Body of pancreas (tissue), 4 donors: ENCODE data around the gene SAMD10. TPM values are rescaled to one million over a fixed set of nuclear protein-coding genes. Genes with fewer than 3 reads are reported as not detected.

Experiments used
- ATAC-seq: fragments of 150-250 bp; one replicate; pipeline ENCODE4 v1.9.1; 2016
- DNase-seq, 4 donors: peaks; one replicate each; pipeline ENCODE4 v3.0.0-alpha.2; 2019
- H3K27ac ChIP-seq, 4 donors: fragments of 200-600 bp; sonication (generic); 1 replicate in 3 of 4; 2 replicates in 1 of 4; pipeline versions ENCODE4 v1.5.1 to v1.6.1; 2016 to 2019; ENCODE audit warnings: mild to moderate bottlenecking in 1 of 4, mixed read lengths in 1 of 4, moderate library complexity in 1 of 4
- H3K27me3 ChIP-seq, 2 donors: fragments of 200-600 bp; sonication (generic); one replicate each; pipeline ENCODE4 v1.6.0; 2016; ENCODE audit warnings: mild to moderate bottlenecking in 1 of 2
- H3K36me3 ChIP-seq, 2 donors: fragments of 200-600 bp; sonication (generic); replicated peaks in 1 of 2; 2 replicates each; pipeline ENCODE4 v1.5.1; 2016; ENCODE audit warnings: low read depth in 2 of 2; ENCODE audit not compliant: insufficient read depth in 1 of 2
- H3K4me1 ChIP-seq: fragments of 200-600 bp; sonication (generic); one replicate; pipeline ENCODE4 v1.6.0; 2016
- H3K4me3 ChIP-seq, 2 donors: fragments of 200-600 bp; sonication (generic); 1 replicate in 1 of 2; 2 replicates in 1 of 2; pipeline ENCODE4 v1.5.1; 2016 to 2019
- H3K9me3 ChIP-seq, 3 donors: fragments of 200-600 bp; sonication (generic); 1 replicate in 2 of 3; 2 replicates in 1 of 3; pipeline ENCODE4 v1.5.1; 2016
- POLR2A ChIP-seq, 3 donors: fragments of 450-650 bp; IDR thresholded peaks; one replicate each; pipeline ENCODE4 v1.6.1; 2016; ENCODE audit warnings: antibody characterized with exemption in 3 of 3, mild to moderate bottlenecking in 2 of 3
- WGBS, 2 donors: methylation state at CpG; one replicate each; pipeline ENCODE4 v1.1.5; 2017; 5-methylcytosine and 5-hydroxymethylcytosine counted together
- intact Hi-C: fragments of 100-400 bp; cut with DNase I; formaldehyde crosslinking; loops from one replicate; pipeline ENCODE4 v1.15.1; 2023
- total RNA-seq, 2 donors: library from RNA; depleted of rRNA; stranded (reverse); fragments of >200 nt; gene quantifications; one replicate each; pipeline ENCODE4 v1.1.0, GENCODE V29; 2016
- TF ChIP-seq, protein P1 (sequence below), 7 experiments: fragments of 450-650 bp in 4 of 7; fragments of 200-600 bp in 3 of 7; sonication (generic) in 3 of 7; IDR thresholded peaks; one replicate each; pipeline ENCODE4 v1.5.1; 2016 to 2019; ENCODE audit warnings: antibody characterized with exemption in 7 of 7

SAMD10 gene
- total RNA-seq, 2 donors from 2014 or later, result 3.6 to 7.6 TPM

DNA sequence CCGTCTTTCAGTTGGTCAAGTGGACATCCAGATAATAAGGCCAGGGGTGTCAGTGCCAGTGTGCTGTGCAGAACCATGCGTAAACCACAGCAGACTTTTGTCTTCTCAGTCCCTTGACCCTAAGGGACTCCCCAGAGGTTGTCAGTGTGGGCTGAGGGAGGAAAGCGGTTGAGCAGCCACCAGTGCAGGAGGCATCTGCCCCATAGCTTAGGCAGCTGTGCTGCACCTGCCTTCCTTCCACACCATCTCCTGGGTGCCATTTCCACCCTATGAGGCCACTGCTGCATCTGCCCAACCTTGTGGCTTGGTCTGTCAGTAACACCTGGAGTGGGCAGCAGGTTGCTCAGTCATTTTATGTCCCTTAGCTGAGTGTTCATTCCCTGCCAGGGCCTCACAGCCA lies 27.5 kb upstream of the SAMD10 start:
- Histone ChIP-seq H3K27me3 (no peaks in the 10 kb centered on the region), H3K4me1 (no peaks in the 10 kb centered on the region), H3K36me3 (peaks cover 13 to 17% of the 10 kb centered on the region in 2 donors), H3K27ac (no peak overlapping the region), H3K9me3 (no peaks in the 10 kb centered on the region), H3K4me3 (no peak overlapping the region)
- DNase-seq, result no peak
- TF ChIP-seq, protein P1, sequence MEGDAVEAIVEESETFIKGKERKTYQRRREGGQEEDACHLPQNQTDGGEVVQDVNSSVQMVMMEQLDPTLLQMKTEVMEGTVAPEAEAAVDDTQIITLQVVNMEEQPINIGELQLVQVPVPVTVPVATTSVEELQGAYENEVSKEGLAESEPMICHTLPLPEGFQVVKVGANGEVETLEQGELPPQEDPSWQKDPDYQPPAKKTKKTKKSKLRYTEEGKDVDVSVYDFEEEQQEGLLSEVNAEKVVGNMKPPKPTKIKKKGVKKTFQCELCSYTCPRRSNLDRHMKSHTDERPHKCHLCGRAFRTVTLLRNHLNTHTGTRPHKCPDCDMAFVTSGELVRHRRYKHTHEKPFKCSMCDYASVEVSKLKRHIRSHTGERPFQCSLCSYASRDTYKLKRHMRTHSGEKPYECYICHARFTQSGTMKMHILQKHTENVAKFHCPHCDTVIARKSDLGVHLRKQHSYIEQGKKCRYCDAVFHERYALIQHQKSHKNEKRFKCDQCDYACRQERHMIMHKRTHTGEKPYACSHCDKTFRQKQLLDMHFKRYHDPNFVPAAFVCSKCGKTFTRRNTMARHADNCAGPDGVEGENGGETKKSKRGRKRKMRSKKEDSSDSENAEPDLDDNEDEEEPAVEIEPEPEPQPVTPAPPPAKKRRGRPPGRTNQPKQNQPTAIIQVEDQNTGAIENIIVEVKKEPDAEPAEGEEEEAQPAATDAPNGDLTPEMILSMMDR (IDR thresholded peaks at IDR 0.05), result no peak
- no peak for TF ChIP-seq POLR2A (IDR thresholded peaks at IDR 0.05)
- intact Hi-C loops, result no loop called here
- WGBS, 2 donors, result 96 to 100% methylated on average over 2 to 3 of the region's 3 CpGs
- ATAC-seq, result peak; percentile 18

DNA sequence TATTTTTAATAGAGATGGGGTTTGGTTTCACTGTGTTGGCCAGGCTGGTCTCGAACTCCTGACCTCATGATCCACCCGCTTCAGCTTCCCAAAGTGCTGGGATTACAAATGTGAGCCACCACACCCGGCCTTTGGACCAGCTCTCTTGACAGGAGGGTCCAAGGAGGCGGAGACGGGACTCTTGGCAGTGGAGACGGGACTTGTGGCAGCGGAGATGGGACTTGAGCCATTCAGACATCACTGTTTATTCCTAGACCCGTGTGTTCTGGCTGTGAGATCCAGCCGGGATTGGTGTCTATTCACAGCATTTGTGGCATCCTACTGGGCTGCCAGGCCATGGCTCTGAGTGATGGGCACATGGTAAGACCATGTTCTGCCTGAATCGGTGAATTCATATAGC lies 27.0 kb upstream of the SAMD10 start:
- DNase-seq (no peak), ATAC-seq (no peak)
- Histone ChIP-seq H3K4me3 (no peak overlapping the region), H3K9me3 (no peaks in the 10 kb centered on the region), H3K4me1 (no peaks in the 10 kb centered on the region), H3K27me3 (no peaks in the 10 kb centered on the region), H3K27ac (no peak overlapping the region), H3K36me3 (peaks cover 11 to 19% of the 10 kb centered on the region in 2 donors)
- intact Hi-C loops, result no loop called here
- WGBS, 2 donors, result 85% methylated on average over 9 to 10 of the region's 10 CpGs
- TF ChIP-seq, protein P1 (IDR thresholded peaks at IDR 0.05), result no peak
- TF ChIP-seq POLR2A (IDR thresholded peaks at IDR 0.05), result no peak

DNA sequence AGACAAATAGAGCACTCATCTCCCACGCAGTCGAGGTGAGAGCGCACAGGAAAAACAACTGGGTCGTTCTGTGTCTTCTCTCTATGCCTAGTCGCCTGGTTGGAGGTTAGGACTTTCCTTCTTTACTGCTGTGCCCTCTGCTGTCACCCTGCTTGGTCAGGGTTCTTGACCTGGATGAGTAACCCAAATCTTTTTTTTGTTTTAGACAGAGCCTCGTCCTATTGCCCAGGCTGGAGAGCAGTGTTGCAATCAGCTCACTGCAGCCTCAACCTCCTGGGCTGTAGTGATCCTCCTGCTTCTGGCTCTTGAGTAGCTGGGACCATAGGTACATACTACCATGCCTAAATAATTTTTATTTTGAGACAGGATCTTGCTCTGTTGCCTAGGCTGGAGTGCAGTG lies 26.0 kb upstream of the SAMD10 start:
- intact Hi-C loops, result no loop called here
- DNase-seq (no peak), ATAC-seq (no peak)
- H3K4me1 ChIP-seq, result no peaks in the 10 kb centered on the region
- no peaks in the 10 kb centered on the region for H3K27me3 ChIP-seq
- no peak for TF ChIP-seq POLR2A (IDR thresholded peaks at IDR 0.05)
- TF ChIP-seq, protein P1 (IDR thresholded peaks at IDR 0.05), result no peak
- WGBS, 2 donors, result 75 to 76% methylated on average over 6 of the region's 6 CpGs
- H3K9me3 ChIP-seq, result no peaks in the 10 kb centered on the region
- peaks cover 11 to 18% of the 10 kb centered on the region in 2 donors for H3K36me3 ChIP-seq
- H3K4me3 ChIP-seq, result no peak overlapping the region
- H3K27ac ChIP-seq, result no peak overlapping the region

DNA sequence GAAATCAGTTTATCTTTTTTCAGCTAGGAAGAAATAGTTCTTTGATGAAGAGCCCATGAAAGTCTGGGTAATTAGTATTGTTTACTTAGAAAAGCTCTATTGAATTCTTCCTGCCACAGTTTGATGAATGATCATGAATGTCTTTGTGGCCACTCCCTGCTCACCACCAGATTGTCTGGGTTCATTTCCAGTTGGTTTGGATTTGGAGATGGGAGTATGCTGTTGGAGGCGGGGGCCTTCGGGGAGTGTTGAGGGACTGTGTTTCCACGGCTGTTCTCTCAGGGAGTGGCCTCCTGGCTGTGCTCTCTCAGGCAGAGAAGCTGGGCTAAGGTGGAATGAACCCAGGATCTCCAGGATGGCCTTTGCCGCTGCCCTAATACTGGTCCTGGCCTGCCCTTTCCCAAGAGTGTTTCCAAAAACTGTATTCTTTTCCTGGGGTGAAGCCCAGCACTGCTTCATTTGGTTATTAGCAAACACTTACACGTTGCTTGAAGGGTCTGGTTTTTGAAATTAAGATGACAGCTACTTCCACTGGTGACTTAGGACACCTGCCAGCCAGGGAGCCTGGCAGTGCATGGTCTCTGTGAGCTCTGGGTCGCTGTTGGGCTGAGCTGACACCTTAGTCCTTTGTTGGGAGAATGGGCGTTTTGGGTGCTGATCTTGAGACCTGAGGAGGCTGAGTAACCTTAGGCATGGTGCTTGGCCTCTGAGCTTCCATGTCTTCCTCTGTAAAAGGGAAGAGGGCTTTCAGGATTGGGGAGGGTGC lies 24.7 kb upstream of the SAMD10 start:
- Histone ChIP-seq H3K36me3 (peaks cover 6 to 20% of the 10 kb centered on the region in 2 donors), H3K27ac (no peak overlapping the region), H3K9me3 (no peaks in the 10 kb centered on the region), H3K4me1 (no peaks in the 10 kb centered on the region), H3K4me3 (no peak overlapping the region), H3K27me3 (no peaks in the 10 kb centered on the region)
- no peak for TF ChIP-seq POLR2A (IDR thresholded peaks at IDR 0.05)
- 80 to 85% methylated on average over 5 to 7 of the region's 7 CpGs for WGBS, 2 donors
- intact Hi-C loops, result no loop called here
- ATAC-seq, result no peak
- no peak for DNase-seq

DNA sequence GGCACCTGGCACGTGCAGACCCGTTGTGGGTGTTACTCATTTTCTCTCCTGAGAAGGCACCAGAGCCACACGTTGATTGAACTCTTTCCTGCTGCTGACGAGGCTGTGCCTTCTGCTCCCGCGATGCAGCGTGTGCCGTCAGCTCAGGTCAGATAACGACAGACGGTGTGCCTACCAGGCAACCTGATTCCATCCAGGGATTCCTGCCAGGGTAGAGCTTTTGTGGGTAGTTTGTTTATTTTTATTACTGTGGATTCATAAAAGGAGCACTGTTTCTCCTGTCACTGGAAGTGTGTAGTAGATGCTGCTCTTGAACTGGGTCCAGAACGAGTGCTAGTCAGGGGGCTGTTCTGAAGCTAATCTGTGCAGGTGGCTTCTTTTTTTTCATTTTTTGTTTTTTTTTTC lies 22.2 kb upstream of the SAMD10 start:
- intact Hi-C loops, result no loop called here
- no peaks in the 10 kb centered on the region for H3K27me3 ChIP-seq
- 48 to 58% methylated on average over 11 of the region's 11 CpGs for WGBS, 2 donors
- H3K4me3 ChIP-seq, result no peak overlapping the region
- H3K27ac ChIP-seq, result no peak overlapping the region
- no peaks in the 10 kb centered on the region for H3K4me1 ChIP-seq
- peaks cover 6 to 26% of the 10 kb centered on the region in 2 donors for H3K36me3 ChIP-seq
- peak; percentile 9 for ATAC-seq
- H3K9me3 ChIP-seq, result no peaks in the 10 kb centered on the region
- DNase-seq, result peak in 2 of 4 donors; percentile 23 to 46
- TF ChIP-seq, protein P1 (IDR thresholded peaks at IDR 0.05), result no peak
- TF ChIP-seq POLR2A (IDR thresholded peaks at IDR 0.05), result no peak
